DOHH2 (cell line): ENCODE data around the gene GAS7.

Experiments used
- H3F3A ChIP-seq: fragments of 200-600 bp; sonication (generic), shearing (Covaris generic); 2 replicates; pipeline ENCODE4 v1.6.0; 2016; ENCODE audit warnings: antibody characterized with exemption, mild to moderate bottlenecking; ENCODE audit not compliant: control insufficient read depth, insufficient read depth
- H3K27ac ChIP-seq: fragments of 200-600 bp; sonication (generic); 2 replicates; pipeline ENCODE4 v1.5.1; 2014; ENCODE audit warnings: low read depth, mild to moderate bottlenecking, low read length, moderate library complexity
- H3K27me3 ChIP-seq: fragments of 200-600 bp; sonication (generic); 2 replicates; pipeline ENCODE4 v1.6.1; 2014; ENCODE audit warnings: mild to moderate bottlenecking, low read length, mixed read lengths; ENCODE audit not compliant: control insufficient read depth
- H3K36me3 ChIP-seq: fragments of 200-600 bp; sonication (generic); 2 replicates; pipeline ENCODE4 v1.6.1; 2014; ENCODE audit warnings: mild to moderate bottlenecking, low read length, moderate library complexity, mixed read lengths; ENCODE audit not compliant: control insufficient read depth
- H3K4me1 ChIP-seq: fragments of 200-600 bp; sonication (generic); 2 replicates; pipeline ENCODE4 v1.6.1; 2014; ENCODE audit warnings: mild to moderate bottlenecking, low read length, mixed read lengths; ENCODE audit not compliant: control insufficient read depth
- H3K4me2 ChIP-seq: fragments of 200-600 bp; sonication (generic); 2 replicates; pipeline ENCODE4 v1.6.0; 2014; ENCODE audit warnings: mild to moderate bottlenecking, low read length, moderate library complexity
- H3K4me3 ChIP-seq: fragments of 200-600 bp; sonication (generic); 2 replicates; pipeline ENCODE4 v1.5.1; 2014; ENCODE audit warnings: mild to moderate bottlenecking, low read length, mixed read lengths
- H3K79me2 ChIP-seq: fragments of 200-600 bp; sonication (generic); 2 replicates; pipeline ENCODE4 v1.6.1; 2014; ENCODE audit warnings: mild to moderate bottlenecking, low read length, mixed read lengths; ENCODE audit not compliant: control insufficient read depth
- H3K9me2 ChIP-seq: fragments of 200-600 bp; sonication (generic); replicated peaks from 2 replicates; pipeline ENCODE4 v1.6.1; 2014; ENCODE audit warnings: mild to moderate bottlenecking, low read length, mixed read lengths; ENCODE audit not compliant: control insufficient read depth
- H3K9me3 ChIP-seq: fragments of 200-600 bp; sonication (generic); 2 replicates; pipeline ENCODE4 v1.6.1; 2014; ENCODE audit warnings: antibody characterized with exemption, low read length, mixed read lengths; ENCODE audit not compliant: control insufficient read depth, insufficient read depth
- H4K20me1 ChIP-seq: fragments of 200-600 bp; sonication (generic); 2 replicates; pipeline ENCODE4 v1.6.0; 2014; ENCODE audit warnings: low read depth, mild to moderate bottlenecking, antibody characterized with exemption, low read length, moderate library complexity; ENCODE audit not compliant: control insufficient read depth, insufficient read depth
- EZH2phosphoT487 ChIP-seq: fragments of 200-600 bp; sonication (generic); IDR thresholded peaks from 2 replicates; pipeline ENCODE4 v1.6.1; 2017; ENCODE audit warnings: borderline replicate concordance, mild to moderate bottlenecking, antibody characterized with exemption, low read length, moderate library complexity, mixed read lengths
- TF ChIP-seq, protein P1 (sequence below): fragments of 200-600 bp; sonication (generic); IDR thresholded peaks from one replicate; pipeline ENCODE4 v1.5.1; 2014; ENCODE audit warnings: antibody characterized with exemption, mild to moderate bottlenecking, low read depth, low read length; ENCODE audit not compliant: poor library complexity, severe bottlenecking

The GAS7 gene

DNA sequence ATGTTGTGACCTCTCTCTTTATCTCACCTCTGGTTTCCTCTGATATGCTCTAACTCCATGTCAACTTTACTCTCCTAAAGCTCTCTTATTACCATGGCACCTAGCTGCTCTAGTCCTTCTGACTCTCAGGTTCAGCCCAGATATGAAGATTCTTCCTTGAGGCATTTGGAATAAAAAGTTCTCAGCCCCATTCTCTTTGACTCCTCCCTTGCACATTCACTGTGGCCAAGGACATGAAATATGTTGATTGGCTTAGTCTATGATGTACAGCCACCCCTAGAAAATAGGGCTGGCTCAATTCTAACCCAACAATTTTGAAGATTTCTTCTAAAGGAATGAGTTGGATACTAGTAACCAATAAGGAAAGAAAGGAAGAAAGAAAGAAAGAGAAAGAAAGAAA lies 20.8 kb upstream of the GAS7 start:
- H3K4me1 ChIP-seq: no peaks in the 10 kb centered on the region
- no peaks in the 10 kb centered on the region for H3K9me2 ChIP-seq
- no peaks in the 10 kb centered on the region for H3K27me3 ChIP-seq
- H3F3A ChIP-seq: no peaks in the 10 kb centered on the region
- H3K27ac ChIP-seq: no peak overlapping the region
- TF ChIP-seq EZH2phosphoT487: no peak
- TF ChIP-seq, protein P1, sequence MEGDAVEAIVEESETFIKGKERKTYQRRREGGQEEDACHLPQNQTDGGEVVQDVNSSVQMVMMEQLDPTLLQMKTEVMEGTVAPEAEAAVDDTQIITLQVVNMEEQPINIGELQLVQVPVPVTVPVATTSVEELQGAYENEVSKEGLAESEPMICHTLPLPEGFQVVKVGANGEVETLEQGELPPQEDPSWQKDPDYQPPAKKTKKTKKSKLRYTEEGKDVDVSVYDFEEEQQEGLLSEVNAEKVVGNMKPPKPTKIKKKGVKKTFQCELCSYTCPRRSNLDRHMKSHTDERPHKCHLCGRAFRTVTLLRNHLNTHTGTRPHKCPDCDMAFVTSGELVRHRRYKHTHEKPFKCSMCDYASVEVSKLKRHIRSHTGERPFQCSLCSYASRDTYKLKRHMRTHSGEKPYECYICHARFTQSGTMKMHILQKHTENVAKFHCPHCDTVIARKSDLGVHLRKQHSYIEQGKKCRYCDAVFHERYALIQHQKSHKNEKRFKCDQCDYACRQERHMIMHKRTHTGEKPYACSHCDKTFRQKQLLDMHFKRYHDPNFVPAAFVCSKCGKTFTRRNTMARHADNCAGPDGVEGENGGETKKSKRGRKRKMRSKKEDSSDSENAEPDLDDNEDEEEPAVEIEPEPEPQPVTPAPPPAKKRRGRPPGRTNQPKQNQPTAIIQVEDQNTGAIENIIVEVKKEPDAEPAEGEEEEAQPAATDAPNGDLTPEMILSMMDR: no peak
- no peaks in the 10 kb centered on the region for H3K36me3 ChIP-seq
- H3K4me3 ChIP-seq: no peak overlapping the region
- H3K79me2 ChIP-seq: no peaks in the 10 kb centered on the region
- H4K20me1 ChIP-seq: no peaks in the 10 kb centered on the region
- H3K9me3 ChIP-seq: no peaks in the 10 kb centered on the region
- no peak overlapping the region for H3K4me2 ChIP-seq

DNA sequence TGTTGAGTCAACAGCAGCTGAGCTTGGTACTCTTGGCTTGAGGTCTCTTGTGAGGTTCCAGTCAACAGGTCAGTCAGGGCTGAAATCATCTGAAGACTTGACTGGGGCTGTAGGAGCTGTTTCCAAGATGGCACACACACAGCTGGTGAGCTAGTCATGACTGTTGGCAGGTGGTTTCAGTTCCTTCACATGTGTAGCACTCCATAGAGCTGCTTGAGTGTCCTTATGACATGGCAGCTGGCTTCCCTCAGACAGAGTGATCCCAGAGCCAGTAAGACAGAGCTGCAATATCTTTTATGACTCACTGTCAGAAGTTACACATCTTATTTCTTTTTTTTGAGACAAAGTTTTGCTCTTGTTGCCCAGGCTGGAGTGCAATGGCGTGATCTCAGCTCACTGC lies 19.5 kb upstream of the GAS7 start:
- H4K20me1 ChIP-seq: no peaks in the 10 kb centered on the region
- no peak for TF ChIP-seq EZH2phosphoT487
- TF ChIP-seq, protein P1: no peak
- H3K4me1 ChIP-seq: no peaks in the 10 kb centered on the region
- no peaks in the 10 kb centered on the region for H3K9me3 ChIP-seq
- no peaks in the 10 kb centered on the region for H3K9me2 ChIP-seq
- H3K27ac ChIP-seq: no peak overlapping the region
- H3K4me3 ChIP-seq: no peak overlapping the region
- no peak overlapping the region for H3K4me2 ChIP-seq
- no peaks in the 10 kb centered on the region for H3F3A ChIP-seq
- no peaks in the 10 kb centered on the region for H3K79me2 ChIP-seq
- H3K27me3 ChIP-seq: no peaks in the 10 kb centered on the region
- H3K36me3 ChIP-seq: no peaks in the 10 kb centered on the region

DNA sequence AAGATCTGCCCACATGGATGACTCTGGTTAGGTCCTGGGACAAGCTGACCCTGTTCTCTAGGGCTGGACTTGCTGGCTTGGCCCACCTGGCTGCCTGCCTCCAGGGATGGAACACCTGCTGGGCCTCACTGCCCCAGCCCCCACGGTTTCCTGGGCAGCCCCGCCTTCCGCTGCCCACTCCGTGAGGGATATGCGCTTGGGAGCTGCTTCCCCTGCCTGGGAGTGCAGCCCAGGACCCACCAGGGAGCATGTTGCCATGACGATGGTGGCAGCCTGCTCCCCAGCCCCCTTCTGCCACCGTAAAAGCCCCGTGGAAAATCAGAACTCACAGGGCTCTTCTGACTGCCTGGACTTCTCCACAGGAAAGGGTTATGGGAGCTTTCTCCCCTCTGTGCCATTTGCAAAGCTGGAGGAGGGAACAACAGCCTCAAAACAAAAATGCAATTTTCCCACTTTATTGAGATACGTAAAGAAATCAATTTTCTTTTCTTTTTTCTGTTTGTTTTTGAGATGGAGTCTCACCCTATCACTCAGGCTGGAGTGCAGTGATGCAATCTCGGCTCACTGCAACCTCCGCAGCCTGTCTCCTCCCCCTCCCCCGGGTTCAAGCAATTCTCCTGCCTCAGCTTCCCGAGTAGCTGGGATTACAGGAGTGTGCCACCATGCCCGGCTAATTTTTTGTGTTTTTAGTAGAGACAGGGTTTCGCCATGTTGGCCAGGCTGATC lies 18.0 kb upstream of the GAS7 start:
- no peaks in the 10 kb centered on the region for H3K36me3 ChIP-seq
- H3K9me3 ChIP-seq: no peaks in the 10 kb centered on the region
- no peaks in the 10 kb centered on the region for H3K4me1 ChIP-seq
- H3K79me2 ChIP-seq: no peaks in the 10 kb centered on the region
- no peak for TF ChIP-seq EZH2phosphoT487
- TF ChIP-seq, protein P1: no peak
- H3K27me3 ChIP-seq: no peaks in the 10 kb centered on the region
- no peaks in the 10 kb centered on the region for H4K20me1 ChIP-seq
- no peaks in the 10 kb centered on the region for H3F3A ChIP-seq
- no peak overlapping the region for H3K4me2 ChIP-seq
- no peak overlapping the region for H3K27ac ChIP-seq
- no peaks in the 10 kb centered on the region for H3K9me2 ChIP-seq
- no peak overlapping the region for H3K4me3 ChIP-seq
